ENCODE results near the gene LILRA5. TPM values are rescaled to one million over a fixed set of nuclear protein-coding genes. Genes with fewer than 3 reads are reported as not detected.
"Not testable (repeated sequence)": the region's sequence is repeated elsewhere in the genome, so short reads cannot be mapped to it uniquely, and the experiment has no call there.

LILRA5 gene
- total and polyA plus RNA-seq, 2 of the 8 experiments (the other 6 are each of a cell fraction or from before 2014, with no cell fraction given), result not detected

GRCh38 chr19:54274516-54274915, 38.5 kb downstream of the LILRA5 start:
- H3K79me2 ChIP-seq (ENCODE audit: control insufficient read depth in 1 of 2, insufficient read depth in 2 of 2, low read length in 2 of 2); H3K23ac ChIP-seq (ENCODE audit: insufficient read length); H2AFZ ChIP-seq (ENCODE audit: low read length); H3K4me1 ChIP-seq (replicated peaks in 1 of 4; ENCODE audit: control insufficient read depth in 3 of 4, insufficient read depth in 4 of 4, low read length in 3 of 4); H3K27ac ChIP-seq (ENCODE audit: low read depth, low read length); H2BK15ac ChIP-seq (ENCODE audit: low read length); H3K4me3 ChIP-seq (ENCODE audit: extremely low read depth in 1 of 4, insufficient read depth in 2 of 4, low read depth in 3 of 4, low read length in 4 of 4); H3K23me2 ChIP-seq (ENCODE audit: low read depth, low read length); H3K79me1 ChIP-seq (ENCODE audit: low read depth, low read length); H2BK12ac ChIP-seq (ENCODE audit: low read depth, low read length); H3K4ac ChIP-seq (replicated peaks; ENCODE audit: insufficient read length, low read depth, low read length); H3K9ac ChIP-seq (replicated peaks in 1 of 4; ENCODE audit: extremely low read depth in 1 of 4, low read depth in 3 of 4, low read length in 3 of 4); H2BK120ac ChIP-seq (replicated peaks; ENCODE audit: low read depth, low read length); H4K8ac ChIP-seq (ENCODE audit: extremely low read depth, insufficient read depth, low read length); FAIRE-seq; H3K14ac ChIP-seq (ENCODE audit: insufficient read length); H3K36me3 ChIP-seq (ENCODE audit: control insufficient read depth in 2 of 4, insufficient read depth in 4 of 4, low read length in 3 of 4); H4K5ac ChIP-seq (ENCODE audit: insufficient read length, low read depth, low read length); H2AK5ac ChIP-seq (ENCODE audit: low read depth, low read length); H4K91ac ChIP-seq (replicated peaks; ENCODE audit: insufficient read length, low read length); H3K9me3 ChIP-seq (ENCODE audit: insufficient read depth in 2 of 2, low read depth in 1 of 2, low read length in 1 of 2); H3K18ac ChIP-seq (ENCODE audit: extremely low read depth, low read length); H2BK5ac ChIP-seq (ENCODE audit: low read depth, low read length); H3K27me3 ChIP-seq (replicated peaks in 1 of 4; ENCODE audit: control insufficient read depth in 3 of 4, extremely low read depth in 1 of 4, insufficient read depth in 3 of 4, low read length in 3 of 4); H4K20me1 ChIP-seq (replicated peaks in 1 of 2; ENCODE audit: control insufficient read depth in 1 of 2, insufficient read depth in 2 of 2, low read length in 2 of 2); H2BK20ac ChIP-seq (ENCODE audit: low read length); POLR2A ChIA-PET (ENCODE audit: partially characterized antibody); DNase-seq (ENCODE audit: low read depth in 1 of 2, low spot score in 2 of 2); H3K4me2 ChIP-seq (ENCODE audit: insufficient read depth in 1 of 2, low read depth in 2 of 2, low read length in 2 of 2); H3K56ac ChIP-seq (replicated peaks; ENCODE audit: insufficient read length, low read depth, low read length): not testable (repeated sequence)
- CTCF ChIA-PET (ENCODE audit: partially characterized antibody), result interaction anchor here (1.0 to 5.9 kb wide), 2 partner anchors 8 to 17 kb away, joined by 3 to 31 read pairs; no protein-coding TSS in a partner anchor
- 88% methylated on average over 5 of the region's 9 CpGs; no CpG with 5 or more reads in 1 of the 2 experiments for whole genome bisulfite sequencing, 2 experiments (ENCODE audit: extremely low coverage in 1 of 2, insufficient coverage in 1 of 2, insufficient read length in 1 of 2, insufficient replicate concordance in 2 of 2, low coverage in 1 of 2, low lambda C conversion rate in 2 of 2, missing lambda C conversion rate in 1 of 2)

Data from H1 (cell line).